ENCODE data around the gene KCNJ9. TPM values are rescaled to one million over a fixed set of nuclear protein-coding genes. Genes with fewer than 3 reads are reported as not detected.
A peak's percentile ranks its signal among the peaks of the same experiment; 100 is the strongest.

KCNJ9 gene
- total RNA-seq, 1 experiment from 2014 or later = 0.09 TPM

- H3K4me1 Mint-ChIP-seq = peaks cover 29 to 32% of the 10 kb centered on the region in 2 experiments
- H3K9me3 ChIP-seq (ENCODE audit: control insufficient read depth, low read depth, low read length) = no peaks in the 10 kb centered on the region
- no CpG with 5 or more reads among the region's 32 CpGs for WGBS (ENCODE audit: extremely low coverage, insufficient read length, low lambda C conversion rate)
- H2BK12ac ChIP-seq (ENCODE audit: insufficient read length, low read depth, low read length) = no peak overlapping the region
- no peak overlapping the region for H3K4me2 ChIP-seq (ENCODE audit: insufficient read depth, insufficient read length, low read length)
- H3K23ac ChIP-seq (ENCODE audit: insufficient read length, low read depth, low read length) = no peak overlapping the region
- no peaks in the 10 kb centered on the region for H4K20me1 ChIP-seq (ENCODE audit: control insufficient read depth, insufficient read depth, insufficient read length)
- H3K79me1 ChIP-seq (ENCODE audit: insufficient read depth, low read depth, low read length, poor library complexity, severe bottlenecking) = no peaks in the 10 kb centered on the region
- H2BK5ac ChIP-seq (ENCODE audit: insufficient read length, low read length) = no peak overlapping the region
- no peak overlapping the region for H2AK5ac ChIP-seq (ENCODE audit: insufficient read length, low read length)
- no peak for TF ChIP-seq CTCF (conservative IDR thresholded peaks at IDR 0.05)
- H3K27me3 Mint-ChIP-seq (ENCODE audit: low read depth) = no peaks in the 10 kb centered on the region; the same call in 1 of the 2 replicates
- H3K4ac ChIP-seq (ENCODE audit: low read depth, low read length) = no peak overlapping the region
- peaks cover 3% of the 10 kb centered on the region; the same call in 1 of the 2 replicates for H3K79me2 ChIP-seq (ENCODE audit: insufficient read depth, low read length)
- peak overlapping the region in 2 of 3 experiments; percentile 44 to 61; a peak in 1 of 7 replicates for H3K27ac Mint-ChIP-seq
- H4K91ac ChIP-seq (ENCODE audit: insufficient read length, low read depth, low read length) = no peak overlapping the region
- no peak overlapping the region for H2BK120ac ChIP-seq (ENCODE audit: low read depth, low read length, poor library complexity, severe bottlenecking)
- no peak overlapping the region for H4K5ac ChIP-seq (ENCODE audit: insufficient read length, low read depth, low read length)
- no peak overlapping the region for H3K14ac ChIP-seq (ENCODE audit: insufficient read depth, low read length)
- H2AFZ ChIP-seq (ENCODE audit: low read length) = no peak overlapping the region
- H3K23me2 ChIP-seq (ENCODE audit: insufficient read length, low read depth, low read length, poor library complexity, severe bottlenecking) = peaks cover 3% of the 10 kb centered on the region
- no peak overlapping the region for H3K9ac ChIP-seq (ENCODE audit: extremely low read depth, insufficient read length, low read length)
- H3K36me3 Mint-ChIP-seq (ENCODE audit: insufficient read depth in 1 of 3, low read depth in 3 of 3) = peaks cover 13 to 43% (median 40%) of the 10 kb centered on the region in 3 experiments
- H3K56ac ChIP-seq (ENCODE audit: insufficient read length, low read depth, low read length) = no peak overlapping the region
- H3K18ac ChIP-seq (ENCODE audit: insufficient read length, low read depth, low read length) = no peak overlapping the region
- no peak overlapping the region for H4K8ac ChIP-seq (replicated peaks; ENCODE audit: insufficient read length, low read depth, low read length)
- peaks cover 19% of the 10 kb centered on the region for H3K4me1 ChIP-seq (ENCODE audit: insufficient read depth, low read length)
- H3K27me3 ChIP-seq (ENCODE audit: insufficient read depth, low read length) = no peaks in the 10 kb centered on the region
- no peak overlapping the region for H3K27ac ChIP-seq (ENCODE audit: insufficient read length, low read depth, low read length)
- no peak overlapping the region for H3T11ph ChIP-seq (ENCODE audit: low read length)
- no peak overlapping the region for H2BK20ac ChIP-seq (ENCODE audit: low read depth, low read length, poor library complexity, severe bottlenecking)
- no peaks in the 10 kb centered on the region for H3K9me3 Mint-ChIP-seq
- no peak for DNase-seq
- H2BK15ac ChIP-seq (ENCODE audit: low read depth, low read length) = no peak overlapping the region
- no peak overlapping the region for H3K4me3 Mint-ChIP-seq
Measured at GRCh38 chr1:160092366-160093068, 11.2 kb downstream of the KCNJ9 start.
